NK-92 (cell line): ENCODE data around the gene MARCHF9.

ENCODE experiments used
- DNase-seq: peaks from one replicate; lab custom pipeline; 2025; ENCODE audit not compliant: unreplicated experiment; lab: John Stamatoyannopoulos, UW

MARCHF9 gene

DNA sequence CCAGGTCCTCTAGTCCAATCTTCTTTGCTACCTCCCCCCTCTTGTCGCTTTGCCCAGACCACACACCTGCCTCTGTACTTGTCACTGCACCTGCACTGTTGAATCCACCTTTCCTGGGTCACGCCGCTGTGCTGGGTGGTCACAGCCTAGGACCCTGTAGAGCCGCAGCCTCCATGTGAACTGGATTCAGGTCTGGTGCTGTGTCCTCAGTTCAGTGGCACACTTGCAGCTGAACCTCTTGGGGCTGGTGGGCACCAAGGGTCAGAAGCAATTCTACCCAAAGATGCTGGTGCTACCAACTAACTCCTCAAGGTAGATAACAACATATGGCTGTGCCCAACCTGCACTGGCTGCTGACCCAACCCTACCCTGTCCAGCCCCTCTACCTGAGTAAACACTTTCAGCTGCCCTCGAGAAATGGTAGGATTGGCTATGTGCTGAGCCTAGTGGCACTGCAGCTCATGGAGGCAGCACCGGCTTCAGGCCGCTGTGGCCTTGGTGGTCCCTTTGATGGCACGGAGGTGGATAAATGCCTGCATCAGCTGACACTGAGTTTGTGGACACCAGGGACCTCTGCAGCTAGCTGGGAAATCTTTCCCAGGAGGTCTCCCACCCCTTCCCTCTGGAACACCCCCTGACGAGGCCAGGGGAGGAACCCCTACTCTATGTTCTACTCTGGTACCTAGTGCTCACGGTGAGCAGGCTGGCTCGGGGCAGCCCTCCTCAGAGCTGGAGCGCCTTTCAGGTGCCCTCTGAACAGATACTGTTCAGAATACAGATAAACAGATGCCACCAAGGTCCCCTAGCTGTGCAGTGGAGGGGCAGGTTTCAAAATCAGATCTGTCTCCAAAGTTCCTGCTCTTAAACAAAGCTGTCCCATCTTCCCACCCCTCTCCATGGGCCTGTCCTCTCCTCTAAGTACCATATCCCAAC, 30.6 kb upstream of the MARCHF9 start:
- no peak for DNase-seq

DNA sequence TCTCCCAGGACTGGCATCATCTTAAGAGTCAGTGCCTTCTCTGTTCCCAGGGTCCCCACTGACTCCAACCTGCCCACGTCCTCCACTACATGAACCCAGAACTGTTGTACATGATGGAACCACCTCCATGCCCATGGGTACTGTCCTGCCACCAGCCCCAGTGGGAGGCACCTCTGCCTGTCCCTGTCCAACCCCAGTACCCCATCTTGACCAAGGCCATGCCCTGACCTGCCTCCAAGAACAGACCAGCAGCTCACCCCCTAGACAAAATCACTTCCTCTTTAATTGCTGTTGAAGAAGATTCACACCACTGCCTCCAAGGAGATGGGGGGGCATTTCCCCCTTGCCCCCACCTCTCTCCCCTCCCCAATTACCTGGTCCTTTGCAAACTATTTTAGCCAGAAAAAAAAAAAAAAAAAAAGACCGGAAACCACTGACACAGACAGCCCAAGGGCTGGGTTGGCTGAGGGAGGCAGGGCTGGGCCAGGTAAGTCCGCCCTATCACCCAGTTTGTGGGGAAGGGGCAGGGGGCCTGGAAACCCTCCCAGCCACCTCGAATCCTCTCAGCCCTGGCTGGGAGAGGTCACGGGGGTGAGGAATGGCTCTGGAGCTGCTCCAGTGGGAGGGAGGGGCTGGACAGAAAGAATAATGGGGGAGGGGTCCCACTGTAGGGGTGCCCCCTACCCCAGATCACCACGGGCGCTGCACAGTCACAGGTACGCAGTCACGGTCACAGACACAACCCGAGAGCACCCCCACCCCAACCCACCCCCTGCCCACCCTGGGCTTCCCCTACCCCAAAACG, 29.8 kb upstream of the MARCHF9 start:
- DNase-seq: no peak

DNA sequence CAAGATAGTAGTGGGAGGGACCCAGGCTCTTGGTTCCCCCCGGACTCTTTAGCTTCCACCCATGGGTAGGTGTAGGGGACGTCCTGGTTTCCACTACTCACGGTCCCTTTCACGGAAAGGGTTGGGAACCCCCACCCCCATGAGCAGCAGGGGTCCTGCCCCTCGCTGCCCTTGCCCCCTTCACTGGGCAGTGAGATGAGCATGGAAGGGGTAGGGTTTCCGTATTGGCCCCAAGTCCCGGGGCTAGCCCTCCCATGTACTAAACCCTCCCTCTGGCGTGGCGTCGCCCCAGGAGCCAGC, 29.1 kb upstream of the MARCHF9 start:
- no peak for DNase-seq

DNA sequence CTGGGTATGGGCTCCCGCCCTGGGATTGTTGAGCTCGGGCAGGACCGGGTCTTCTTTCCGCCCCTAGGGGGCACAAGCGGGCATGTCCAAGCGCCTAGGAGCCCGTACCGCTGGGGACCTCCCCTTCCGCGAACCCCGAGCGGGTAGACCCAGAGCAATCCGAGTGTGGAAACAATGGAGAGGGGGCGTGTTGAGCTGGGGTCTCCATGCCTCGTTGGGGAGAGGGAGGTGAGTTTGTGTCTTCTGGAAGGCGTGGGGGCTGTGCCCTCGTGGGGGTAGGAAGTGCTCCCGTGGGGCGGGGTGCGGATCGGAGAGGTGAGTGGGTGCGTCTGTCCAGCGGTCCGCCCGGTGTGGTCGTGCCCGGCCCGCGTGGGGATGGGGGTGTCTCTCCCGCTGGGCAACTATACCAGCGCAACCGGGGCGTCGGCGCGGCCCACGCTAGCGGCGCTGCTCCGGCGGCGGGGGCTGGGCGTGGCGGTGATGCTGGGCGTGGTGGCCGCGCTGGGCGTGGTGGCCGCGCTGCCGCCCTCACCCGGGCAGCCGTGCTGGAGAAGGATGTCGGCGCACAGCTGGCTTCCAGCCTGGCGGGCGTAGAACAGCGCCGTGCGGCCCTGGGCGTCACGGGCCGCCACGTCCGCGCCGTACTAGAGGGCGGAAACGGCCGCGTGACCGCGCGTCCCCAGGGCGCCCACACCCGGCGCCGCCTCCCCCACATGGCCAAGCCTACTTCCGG, 28.6 kb upstream of the MARCHF9 start:
- no peak for DNase-seq

DNA sequence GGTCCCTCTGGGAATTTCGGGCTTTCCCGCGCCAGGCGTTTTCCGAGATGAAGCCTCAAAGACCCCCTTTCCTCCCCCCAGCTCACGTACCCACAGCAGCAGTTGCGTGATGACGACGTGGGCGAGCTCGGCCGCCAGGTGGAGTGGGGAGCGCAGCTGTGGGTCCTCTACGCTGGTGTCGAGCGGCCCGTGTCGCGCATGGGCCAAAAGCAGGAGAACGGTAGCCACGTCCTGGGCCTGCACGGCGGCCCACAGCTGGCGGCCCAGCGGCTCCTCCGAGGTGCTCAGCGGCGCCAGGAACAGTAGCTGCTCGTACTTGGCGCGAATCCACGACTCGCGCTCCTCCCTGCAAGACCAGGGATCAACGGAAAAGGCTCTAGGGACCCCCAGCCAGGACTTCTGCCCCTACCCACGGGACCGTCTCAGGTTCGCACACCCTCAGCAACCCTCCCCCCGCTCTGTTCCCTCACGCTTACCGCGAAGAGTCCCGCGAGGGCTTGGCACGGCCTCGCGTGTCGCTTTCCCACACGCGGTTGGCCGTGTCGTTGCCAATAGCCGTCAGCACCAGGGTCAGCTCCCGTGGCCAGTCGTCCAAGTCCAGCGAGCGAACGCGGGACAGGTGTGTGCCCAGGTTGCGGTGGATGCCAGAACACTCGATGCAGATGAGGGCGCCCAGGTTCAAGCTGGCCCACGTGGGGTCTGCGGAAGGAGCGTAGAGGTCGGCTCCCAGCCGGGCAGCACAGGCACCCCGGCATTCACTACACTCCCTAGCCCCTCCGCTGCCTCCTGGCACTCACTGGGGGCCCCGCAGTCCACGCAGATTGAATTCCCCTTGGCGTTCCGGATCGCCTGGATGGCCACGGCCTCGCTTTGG, 27.8 kb upstream of the MARCHF9 start:
- DNase-seq: no peak

DNA sequence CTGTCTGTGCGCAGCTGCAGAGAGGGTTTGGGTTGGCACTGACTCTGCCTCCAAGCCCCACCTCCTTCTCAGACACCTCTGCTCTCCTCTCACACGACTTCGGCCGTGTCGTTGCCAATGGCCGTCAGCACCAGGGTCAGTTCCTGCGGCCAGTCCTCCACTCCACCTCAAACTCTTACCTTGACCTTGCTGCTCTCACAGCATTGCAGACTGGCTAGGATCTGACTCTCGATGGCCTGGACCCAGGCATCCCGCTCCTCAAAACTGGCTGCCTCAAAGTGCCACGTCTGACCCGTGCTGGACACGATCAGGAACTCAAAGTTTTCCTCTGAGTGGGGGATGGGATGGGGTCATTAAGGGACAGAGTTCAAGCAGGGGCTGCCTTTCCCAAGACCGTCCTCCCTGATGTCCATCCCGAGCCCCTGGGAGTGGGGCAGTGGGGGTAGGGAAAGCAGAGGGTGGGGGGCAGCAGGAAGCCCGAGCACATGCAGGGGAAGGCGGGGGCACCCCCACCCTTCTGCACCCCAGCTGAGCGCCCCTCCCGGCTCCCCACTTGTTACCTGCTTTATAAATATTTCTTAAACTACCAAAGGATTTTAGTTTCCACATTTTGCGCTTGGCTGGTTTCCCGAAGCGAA, 27.0 kb upstream of the MARCHF9 start:
- no peak for DNase-seq

DNA sequence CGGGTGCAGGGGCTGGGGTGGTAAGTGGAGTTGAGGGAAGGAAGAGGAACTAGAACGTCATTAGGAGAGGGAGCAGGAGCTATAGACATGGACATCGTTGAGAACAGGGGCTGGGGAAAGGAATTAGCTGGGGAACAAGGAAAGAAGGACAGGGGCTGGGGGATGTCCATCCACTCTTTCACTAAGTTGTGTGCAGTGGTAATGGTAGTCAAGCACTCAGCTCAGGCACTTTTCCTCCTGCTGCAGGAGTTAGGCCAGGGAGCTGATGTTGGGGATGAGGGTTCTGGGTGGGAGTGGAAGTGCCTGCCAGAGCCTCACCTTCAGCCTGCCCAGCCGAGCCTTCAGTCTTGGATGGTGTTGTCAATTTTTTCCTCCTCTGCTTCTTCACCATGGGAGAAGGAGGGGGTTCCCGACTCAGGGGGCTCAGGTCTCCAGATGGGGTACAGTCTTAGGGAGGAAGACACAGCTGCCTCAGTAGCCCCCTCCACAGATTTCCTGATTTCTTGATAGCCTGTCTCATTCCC, 25.5 kb upstream of the MARCHF9 start:
- DNase-seq: no peak

DNA sequence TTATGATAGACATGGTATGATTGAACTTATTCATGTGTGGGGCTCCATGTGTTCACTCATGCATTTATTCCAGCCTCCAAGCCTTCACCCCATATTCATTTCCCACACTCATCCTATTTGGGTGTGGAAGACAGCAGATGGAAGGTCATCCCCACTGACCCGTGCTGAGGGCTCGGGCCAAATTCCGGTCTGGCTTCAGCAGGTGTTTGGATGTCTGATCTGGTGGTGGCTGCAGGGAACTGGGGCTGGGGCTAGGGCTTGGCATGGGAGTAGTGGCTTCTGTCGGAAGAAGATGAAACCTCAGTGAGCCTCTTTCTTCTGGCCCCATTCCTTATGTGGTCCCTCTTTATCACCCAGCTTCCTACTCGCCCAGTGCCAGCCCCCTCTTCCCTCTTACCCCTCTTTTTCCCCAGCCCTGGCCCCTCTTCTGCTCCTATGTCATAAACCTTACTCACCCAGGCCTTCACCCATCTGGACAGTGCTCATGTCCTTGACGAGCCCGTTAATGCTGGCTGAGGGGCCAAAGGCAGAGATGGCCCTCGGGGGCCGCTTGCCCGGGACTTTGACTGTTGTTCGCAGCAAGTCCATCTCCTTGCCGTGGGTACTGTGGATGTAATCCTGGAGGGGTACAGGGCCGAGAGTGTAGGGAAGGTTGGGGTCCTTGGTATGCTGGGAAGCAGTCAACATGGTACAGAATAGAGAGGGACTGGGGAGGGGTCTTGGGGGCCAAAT, 24.4 kb upstream of the MARCHF9 start:
- no peak for DNase-seq

DNA sequence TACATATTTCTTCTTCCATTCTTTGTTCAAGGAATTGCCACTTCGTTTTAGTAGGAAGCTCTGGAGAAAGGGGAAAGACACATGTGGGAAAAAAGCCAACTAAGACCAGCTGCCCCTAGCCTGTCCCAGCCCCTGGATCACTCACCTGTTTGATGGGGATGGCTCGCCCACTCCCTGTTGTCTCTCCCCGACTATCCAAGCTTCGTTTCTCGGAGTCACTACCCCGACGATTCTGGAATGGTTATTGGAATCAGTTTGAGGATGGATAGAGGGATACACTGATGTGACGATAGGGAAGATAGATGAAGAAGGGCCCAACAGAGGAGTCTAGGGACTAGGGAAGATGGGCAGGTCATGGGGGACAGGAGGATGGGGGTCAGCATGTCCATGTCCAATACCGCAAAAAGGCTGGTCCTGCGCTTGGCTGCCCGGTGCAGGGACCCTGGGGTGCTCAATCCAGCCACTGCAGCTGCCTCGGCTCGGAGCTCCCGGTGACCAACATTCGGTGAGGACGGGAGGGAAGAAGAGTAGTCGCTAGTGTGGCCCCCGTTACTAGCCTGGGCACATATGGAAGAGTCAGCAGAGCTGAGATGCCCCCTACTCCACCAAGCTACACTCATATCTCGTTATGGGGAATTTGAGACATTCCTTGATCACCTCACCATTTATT, 23.4 kb upstream of the MARCHF9 start:
- no peak for DNase-seq

DNA sequence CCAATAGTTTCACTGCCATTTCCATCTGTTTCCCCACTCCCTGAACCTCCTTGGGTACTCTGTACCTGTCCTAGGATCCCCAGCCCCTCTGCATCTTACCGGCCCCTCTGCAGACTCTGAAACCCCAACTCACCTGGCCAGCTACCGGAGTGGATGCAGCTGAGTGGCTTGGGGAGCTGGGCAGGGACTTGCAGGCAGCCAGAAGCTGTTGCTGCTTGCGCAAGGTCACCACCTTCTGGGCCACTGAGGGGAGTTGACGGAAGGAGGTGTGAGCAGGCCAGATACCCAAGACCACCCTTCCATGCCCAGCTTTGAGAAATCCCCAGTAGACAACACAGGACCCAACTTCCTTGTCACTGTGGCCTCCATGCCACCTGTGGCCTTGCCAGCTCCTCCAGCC, 22.6 kb upstream of the MARCHF9 start:
- DNase-seq: no peak

DNA sequence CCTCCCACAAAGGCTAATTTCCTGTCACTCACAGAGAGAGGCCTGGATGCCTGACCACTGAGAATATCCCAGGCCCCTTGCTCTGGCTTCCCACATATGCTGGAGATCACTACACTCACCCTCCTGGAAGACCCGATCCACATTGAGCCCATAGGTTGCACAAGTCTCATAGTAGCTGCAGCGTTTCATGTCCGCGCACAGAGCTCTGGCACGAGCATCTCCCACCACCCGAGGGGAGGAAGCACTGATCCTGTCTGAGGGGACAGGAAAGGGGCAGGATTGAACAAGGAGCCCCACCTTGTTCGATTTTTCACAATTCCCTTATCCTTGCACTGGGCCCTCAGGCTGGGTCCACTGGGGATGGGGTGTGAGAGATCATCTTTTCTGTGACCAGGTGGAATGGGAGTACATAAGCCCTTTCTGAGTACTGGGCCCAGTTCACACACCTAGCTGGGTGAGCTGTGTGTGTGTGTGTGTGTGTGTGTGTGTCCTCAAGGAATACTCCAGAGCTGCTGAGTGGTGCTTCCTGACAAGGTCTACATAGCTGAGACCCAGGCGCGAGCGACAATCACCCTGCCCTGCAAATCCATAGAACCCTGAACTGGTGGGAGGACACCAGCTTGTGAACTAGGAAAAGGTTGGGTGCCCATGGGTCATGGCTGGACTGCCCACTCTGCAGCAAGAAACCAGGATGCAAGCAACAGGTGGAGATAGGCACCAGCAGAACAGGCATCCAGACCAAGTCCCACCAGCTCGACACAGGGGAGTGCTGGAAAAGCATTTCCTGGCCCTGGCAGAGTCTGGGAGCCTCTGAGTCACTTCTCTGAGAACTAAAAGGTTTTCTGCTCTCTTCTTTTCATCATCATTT, 21.9 kb upstream of the MARCHF9 start:
- DNase-seq: no peak

DNA sequence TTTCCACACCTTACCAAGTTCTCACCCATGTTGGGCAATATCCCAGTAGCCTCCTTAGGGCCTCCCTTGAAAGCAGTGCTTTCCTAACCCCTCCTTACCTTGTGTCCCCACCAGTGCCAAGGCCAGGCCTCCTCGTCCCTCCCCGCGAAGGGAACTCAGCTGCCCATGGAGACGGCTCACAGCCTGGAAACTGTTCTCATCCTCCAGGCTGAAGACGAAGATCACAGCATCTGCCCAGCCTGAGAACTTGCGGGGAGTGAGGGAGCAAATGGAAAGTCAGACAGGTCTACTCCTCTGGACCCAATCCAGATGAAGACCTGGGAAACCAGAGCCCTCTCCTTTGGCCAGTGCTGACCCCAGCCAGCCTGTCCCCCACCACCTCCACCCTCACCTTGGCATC, 21.0 kb upstream of the MARCHF9 start:
- DNase-seq: no peak

DNA sequence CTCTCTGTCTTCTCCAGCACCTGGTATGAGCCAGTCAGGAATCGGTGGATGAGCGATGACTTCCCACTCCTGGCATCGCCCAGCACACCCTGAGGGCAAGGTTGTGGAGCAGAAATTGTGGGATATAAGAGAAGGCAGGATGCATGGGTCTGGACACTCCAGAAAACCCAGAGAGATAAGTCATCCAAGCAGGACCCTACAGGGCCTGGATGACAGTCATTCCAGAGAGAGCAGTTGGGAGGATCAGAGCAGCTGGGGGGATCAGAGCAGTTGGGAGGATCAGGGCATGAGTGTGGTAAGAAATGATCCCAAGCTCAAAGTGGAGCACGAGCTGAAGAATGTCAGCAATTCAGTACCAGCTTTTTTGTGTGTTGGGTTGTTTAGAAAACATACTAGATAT, 20.3 kb upstream of the MARCHF9 start:
- DNase-seq: no peak

DNA sequence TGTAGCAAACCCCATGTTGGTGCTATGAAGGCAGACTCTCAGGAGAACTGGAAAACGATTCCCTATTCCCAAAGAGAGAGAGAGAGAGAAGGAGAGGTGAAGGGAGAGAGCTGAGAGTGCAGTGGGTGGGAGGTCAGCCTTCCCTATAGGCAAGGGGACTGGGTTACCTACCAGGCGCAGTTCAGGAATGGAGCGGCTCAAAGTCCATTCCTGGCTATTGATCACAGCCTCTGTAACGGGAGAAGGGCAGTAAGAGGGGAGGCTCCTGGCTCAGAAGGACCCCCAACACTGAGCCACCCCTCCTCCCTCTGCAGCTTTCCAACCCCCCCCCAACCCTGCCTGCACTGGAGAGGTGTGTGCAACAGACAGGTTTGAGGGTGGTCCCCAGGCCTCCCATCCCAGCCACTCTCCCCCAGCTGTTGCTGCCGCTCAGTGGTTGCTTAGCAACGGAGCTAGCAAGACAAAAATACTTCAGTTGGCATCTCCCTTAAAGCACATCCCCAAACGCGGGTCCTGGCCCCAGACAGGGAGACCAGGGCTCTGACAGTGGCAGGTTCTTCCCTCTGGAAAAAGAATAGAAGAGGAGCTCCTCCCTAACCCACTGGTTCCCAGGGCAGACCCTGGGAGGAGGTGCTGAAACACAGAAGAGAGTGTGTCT, 19.6 kb upstream of the MARCHF9 start:
- no peak for DNase-seq

DNA sequence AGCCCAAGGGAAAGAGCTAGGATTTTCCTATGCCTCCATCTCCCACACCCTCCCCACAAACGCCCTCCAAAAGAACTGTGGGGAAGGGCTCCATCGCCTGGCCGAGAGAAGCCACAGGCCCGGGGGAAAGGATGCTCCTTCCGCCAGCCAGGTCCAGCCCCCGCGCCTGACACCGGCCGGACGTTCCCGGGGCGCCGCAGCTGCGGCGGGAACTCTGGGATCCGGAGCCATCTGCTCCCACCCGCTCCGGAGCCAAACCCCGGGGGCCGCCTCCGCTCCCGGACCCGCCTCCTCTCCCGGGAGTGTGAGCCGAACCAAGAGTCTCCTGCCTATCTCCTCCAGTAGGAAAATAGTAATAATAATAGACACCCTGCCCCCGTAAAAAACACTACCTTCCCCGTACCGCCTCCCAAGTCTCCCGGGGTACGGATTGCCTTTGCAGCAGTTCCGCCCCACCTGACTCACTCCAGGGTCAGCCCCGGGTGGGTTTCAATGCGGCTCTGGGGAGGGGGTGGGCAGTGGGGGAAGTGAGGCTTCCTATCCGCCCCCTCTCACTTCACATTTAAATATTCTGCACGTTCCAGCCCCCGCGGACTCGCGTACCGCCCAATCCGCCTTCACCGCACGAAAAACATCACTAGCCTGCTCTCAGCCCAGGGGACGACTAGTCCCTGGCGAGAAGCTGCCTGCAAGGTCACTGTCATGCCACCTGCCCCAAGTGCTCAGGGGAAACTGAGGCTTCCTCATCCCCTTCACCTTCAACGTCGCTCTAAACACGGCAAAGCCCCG, 18.8 kb upstream of the MARCHF9 start:
- DNase-seq: no peak

DNA sequence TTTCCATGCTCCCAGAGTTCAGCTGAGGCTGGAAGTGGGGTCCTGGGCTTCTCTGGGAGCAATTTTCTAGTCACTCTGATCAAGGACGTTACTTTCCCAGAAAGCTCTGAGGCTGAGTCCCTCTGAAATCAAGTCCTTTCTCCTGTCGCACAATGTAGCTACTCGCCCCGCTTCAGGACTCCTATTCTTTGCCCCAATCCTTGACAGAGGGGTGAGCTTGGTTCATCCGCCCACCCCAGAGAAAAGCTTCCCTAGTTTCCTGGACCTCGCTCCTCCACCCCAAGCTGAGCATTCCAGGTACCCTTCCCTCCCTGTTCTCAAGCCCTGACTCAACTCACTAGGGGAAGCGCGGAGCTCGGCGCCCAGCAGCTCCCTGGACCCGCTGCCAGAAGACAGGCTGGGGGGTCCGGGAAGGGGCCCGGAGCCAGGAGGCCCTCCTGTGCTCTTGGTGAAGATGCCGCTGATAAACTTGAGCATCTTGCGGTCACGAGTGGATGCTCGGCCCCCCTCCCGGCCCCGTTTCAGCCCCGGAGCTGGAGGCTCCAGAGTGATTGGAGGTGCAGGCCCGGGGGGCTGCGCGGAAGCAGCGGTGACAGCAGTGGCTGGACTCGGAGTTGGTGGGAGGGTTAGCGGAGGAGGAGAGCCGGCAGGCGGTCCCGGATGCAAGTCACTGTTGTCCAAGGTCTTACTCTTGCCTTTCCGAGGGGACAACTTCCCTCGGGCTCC, 18.0 kb upstream of the MARCHF9 start:
- no peak for DNase-seq
